Panc1 (cell line): ENCODE measurements around the gene FGF22. TPM values are rescaled to one million over a fixed set of nuclear protein-coding genes. Genes with fewer than 3 reads are reported as not detected.

Experiments used
- ATAC-seq: fragments of 200-7000 bp; cut with Tn5 transposase; 2 replicates; pipeline ENCODE4 v1.9.1; 2020; ENCODE audit warnings: mild to moderate bottlenecking, moderate library complexity
- BruUV-seq: library from RNA; stranded (reverse); fragments of 400-500 nt; replicated peaks from 2 replicates; lab custom pipeline; 2021; lab: Mats Ljungman, UMichigan
- CTCF ChIA-PET: fragments of 300-600 bp; sonication (Branson Sonifier 250); formaldehyde crosslinking; loops from one replicate; lab custom pipeline; 2022; ENCODE audit warnings: antibody characterized with exemption; lab: Charles Lee
- POLR2A ChIA-PET: fragments of 300-600 bp; sonication (Branson Sonifier 250); formaldehyde crosslinking; loops from one replicate; lab custom pipeline; 2022; ENCODE audit warnings: antibody characterized with exemption; lab: Charles Lee
- DNase-seq: peaks from one replicate; pipeline ENCODE4 v3.0.0-alpha.2; 2010; ENCODE audit warnings: low read depth, low spot score
- H3K27ac ChIP-seq: 2 replicates; pipeline ENCODE4 v1.5.1; 2011; ENCODE audit warnings: mild to moderate bottlenecking, low read length, inconsistent platforms
- H3K27me3 ChIP-seq: fragments of 200-500 bp; sonication (Bioruptor generic); 2 replicates; pipeline ENCODE4 v1.6.0; 2014; ENCODE audit warnings: low read length, inconsistent platforms; ENCODE audit not compliant: control insufficient read depth, insufficient read depth
- H3K36me3 ChIP-seq: fragments of 200-500 bp; sonication (Bioruptor generic); 2 replicates; pipeline ENCODE4 v1.5.1; 2014; ENCODE audit warnings: inconsistent platforms, mild to moderate bottlenecking, low read length, moderate library complexity; ENCODE audit not compliant: control insufficient read depth, insufficient read depth
- H3K4me1 ChIP-seq: 2 replicates; pipeline ENCODE4 v1.5.1; 2011; ENCODE audit warnings: inconsistent platforms, mild to moderate bottlenecking, low read length, moderate library complexity; ENCODE audit not compliant: control insufficient read depth, insufficient read depth
- H3K4me3 ChIP-seq, 2 experiments: 2 replicates each; pipeline ENCODE4 v1.5.1; 2011 to 2012; ENCODE audit warnings: low read depth in 2 of 2, low read length in 2 of 2, mild to moderate bottlenecking in 2 of 2, inconsistent platforms in 1 of 2, moderate library complexity in 1 of 2
- H3K9me3 ChIP-seq: fragments of 200-500 bp; sonication (Bioruptor generic); 2 replicates; pipeline ENCODE4 v1.5.1; 2014; ENCODE audit warnings: low read depth, mild to moderate bottlenecking, inconsistent platforms, low read length, moderate library complexity; ENCODE audit not compliant: control insufficient read depth, insufficient read depth
- POLR2AphosphoS5 ChIP-seq: IDR thresholded peaks from 2 replicates; pipeline ENCODE4 v1.6.1; 2012; ENCODE audit warnings: mild to moderate bottlenecking, low read depth, low read length, moderate library complexity
- SIN3A ChIP-seq: IDR thresholded peaks from 2 replicates; pipeline ENCODE4 v1.6.1; 2012; ENCODE audit warnings: low read depth, mild to moderate bottlenecking, low read length, moderate library complexity, borderline replicate concordance; ENCODE audit not compliant: insufficient read depth
- TCF7L2 ChIP-seq: IDR thresholded peaks from 2 replicates; pipeline ENCODE4 v1.6.1; 2011; ENCODE audit warnings: mild to moderate bottlenecking, low read depth, low read length, inconsistent platforms
- in situ Hi-C: cut with HindIII; loops from 2 replicates; pipeline ENCODE4 v1.10.0; 2016; ENCODE audit warnings: low sequenced_read_pairs, low pct_unique_long_range_greater_than_20kb
- intact Hi-C: fragments of 100-400 bp; cut with micrococcal nuclease; formaldehyde crosslinking; loops from one replicate; pipeline ENCODE4 v1.10.0; 2022; ENCODE audit not compliant: unreplicated experiment
- total RNA-seq: library from RNA; stranded (reverse); gene quantifications from one replicate; pipeline ENCODE4 v1.2.1, GENCODE V29; 2021; ENCODE audit not compliant: unreplicated experiment
- TF ChIP-seq, protein P1 (sequence below), 2 experiments: IDR thresholded peaks; 2 replicates each; pipeline ENCODE4 v1.6.1; 2011 to 2012; ENCODE audit warnings: low read depth in 2 of 2, control low read depth in 1 of 2, low read length in 1 of 2, mild to moderate bottlenecking in 1 of 2, moderate library complexity in 1 of 2; ENCODE audit not compliant: insufficient read depth in 1 of 2
- TF ChIP-seq, protein P2 (sequence below): fragments of 450-650 bp; IDR thresholded peaks from 2 replicates; pipeline ENCODE4 v1.5.1; 2017; ENCODE audit warnings: mild to moderate bottlenecking

Gene FGF22
- total RNA-seq, 1 experiment from 2014 or later = 0.72 TPM

DNA sequence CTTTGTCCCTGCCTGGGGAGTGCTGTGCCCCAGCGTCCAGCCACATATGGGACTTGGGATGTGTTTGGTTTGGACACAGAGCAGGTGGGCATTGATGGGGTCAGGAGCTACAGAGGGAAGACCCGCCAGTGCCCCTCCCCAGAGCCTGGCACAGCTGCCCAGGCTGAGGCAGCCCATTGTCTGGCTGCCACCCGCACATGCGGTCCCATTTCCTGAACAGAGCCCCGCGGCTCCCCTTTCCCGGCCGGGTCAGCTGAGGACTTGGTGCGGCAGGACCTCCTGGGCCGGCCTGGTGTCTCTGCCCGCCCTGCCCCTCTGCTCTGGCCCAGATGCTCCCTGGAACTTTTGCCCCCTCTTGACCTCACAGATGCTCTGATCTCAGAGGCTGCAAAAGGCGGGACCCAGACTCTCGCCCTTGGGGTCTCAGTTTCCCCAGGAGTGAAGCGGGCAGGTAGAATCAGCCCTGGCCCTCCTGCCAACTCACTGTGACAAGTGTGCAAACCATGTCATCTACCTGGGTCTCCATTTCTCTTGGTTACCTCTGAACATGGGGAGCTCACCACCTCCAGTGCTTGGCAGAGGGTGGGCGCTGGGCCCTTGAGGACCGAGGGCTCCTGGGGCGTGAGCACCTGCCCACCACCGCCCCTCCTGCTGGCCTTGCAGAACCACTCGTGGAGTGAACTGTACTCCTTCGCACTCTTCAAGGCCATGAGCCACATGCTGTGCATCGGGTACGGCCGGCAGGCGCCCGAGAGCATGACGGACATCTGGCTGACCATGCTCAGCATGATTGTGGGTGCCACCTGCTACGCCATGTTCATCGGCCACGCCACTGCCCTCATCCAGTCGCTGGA is 32.2 kb upstream of the FGF22 start:
- ChIA-PET CTCF (interaction anchor here (0.6 kb wide), 1 partner anchor 20 kb away, joined by 8 read pairs; no protein-coding TSS in a partner anchor), POLR2A (no interaction called here)
- intact Hi-C loops (no loop called here), in situ Hi-C loops (no loop called here)
- Histone ChIP-seq H3K4me1 (peaks cover 26% of the 10 kb centered on the region), H3K27ac (no peak overlapping the region), H3K4me3 (no peak overlapping the region), H3K9me3 (no peaks in the 10 kb centered on the region), H3K36me3 (no peaks in the 10 kb centered on the region), H3K27me3 (no peaks in the 10 kb centered on the region)
- DNase-seq (no peak), ATAC-seq (no peak)
- TF ChIP-seq, protein P1, sequence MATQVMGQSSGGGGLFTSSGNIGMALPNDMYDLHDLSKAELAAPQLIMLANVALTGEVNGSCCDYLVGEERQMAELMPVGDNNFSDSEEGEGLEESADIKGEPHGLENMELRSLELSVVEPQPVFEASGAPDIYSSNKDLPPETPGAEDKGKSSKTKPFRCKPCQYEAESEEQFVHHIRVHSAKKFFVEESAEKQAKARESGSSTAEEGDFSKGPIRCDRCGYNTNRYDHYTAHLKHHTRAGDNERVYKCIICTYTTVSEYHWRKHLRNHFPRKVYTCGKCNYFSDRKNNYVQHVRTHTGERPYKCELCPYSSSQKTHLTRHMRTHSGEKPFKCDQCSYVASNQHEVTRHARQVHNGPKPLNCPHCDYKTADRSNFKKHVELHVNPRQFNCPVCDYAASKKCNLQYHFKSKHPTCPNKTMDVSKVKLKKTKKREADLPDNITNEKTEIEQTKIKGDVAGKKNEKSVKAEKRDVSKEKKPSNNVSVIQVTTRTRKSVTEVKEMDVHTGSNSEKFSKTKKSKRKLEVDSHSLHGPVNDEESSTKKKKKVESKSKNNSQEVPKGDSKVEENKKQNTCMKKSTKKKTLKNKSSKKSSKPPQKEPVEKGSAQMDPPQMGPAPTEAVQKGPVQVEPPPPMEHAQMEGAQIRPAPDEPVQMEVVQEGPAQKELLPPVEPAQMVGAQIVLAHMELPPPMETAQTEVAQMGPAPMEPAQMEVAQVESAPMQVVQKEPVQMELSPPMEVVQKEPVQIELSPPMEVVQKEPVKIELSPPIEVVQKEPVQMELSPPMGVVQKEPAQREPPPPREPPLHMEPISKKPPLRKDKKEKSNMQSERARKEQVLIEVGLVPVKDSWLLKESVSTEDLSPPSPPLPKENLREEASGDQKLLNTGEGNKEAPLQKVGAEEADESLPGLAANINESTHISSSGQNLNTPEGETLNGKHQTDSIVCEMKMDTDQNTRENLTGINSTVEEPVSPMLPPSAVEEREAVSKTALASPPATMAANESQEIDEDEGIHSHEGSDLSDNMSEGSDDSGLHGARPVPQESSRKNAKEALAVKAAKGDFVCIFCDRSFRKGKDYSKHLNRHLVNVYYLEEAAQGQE (IDR thresholded peaks at IDR 0.05; ENCODE audit: insufficient read depth in 1 of 2, low read depth in 2 of 2, low read length in 1 of 2) = no peak
- TF ChIP-seq POLR2AphosphoS5 (no peak), TCF7L2 (no peak), SIN3A (no peak)
- TF ChIP-seq, protein P2, sequence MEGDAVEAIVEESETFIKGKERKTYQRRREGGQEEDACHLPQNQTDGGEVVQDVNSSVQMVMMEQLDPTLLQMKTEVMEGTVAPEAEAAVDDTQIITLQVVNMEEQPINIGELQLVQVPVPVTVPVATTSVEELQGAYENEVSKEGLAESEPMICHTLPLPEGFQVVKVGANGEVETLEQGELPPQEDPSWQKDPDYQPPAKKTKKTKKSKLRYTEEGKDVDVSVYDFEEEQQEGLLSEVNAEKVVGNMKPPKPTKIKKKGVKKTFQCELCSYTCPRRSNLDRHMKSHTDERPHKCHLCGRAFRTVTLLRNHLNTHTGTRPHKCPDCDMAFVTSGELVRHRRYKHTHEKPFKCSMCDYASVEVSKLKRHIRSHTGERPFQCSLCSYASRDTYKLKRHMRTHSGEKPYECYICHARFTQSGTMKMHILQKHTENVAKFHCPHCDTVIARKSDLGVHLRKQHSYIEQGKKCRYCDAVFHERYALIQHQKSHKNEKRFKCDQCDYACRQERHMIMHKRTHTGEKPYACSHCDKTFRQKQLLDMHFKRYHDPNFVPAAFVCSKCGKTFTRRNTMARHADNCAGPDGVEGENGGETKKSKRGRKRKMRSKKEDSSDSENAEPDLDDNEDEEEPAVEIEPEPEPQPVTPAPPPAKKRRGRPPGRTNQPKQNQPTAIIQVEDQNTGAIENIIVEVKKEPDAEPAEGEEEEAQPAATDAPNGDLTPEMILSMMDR = no peak
- BruUV-seq = no TSS peak

DNA sequence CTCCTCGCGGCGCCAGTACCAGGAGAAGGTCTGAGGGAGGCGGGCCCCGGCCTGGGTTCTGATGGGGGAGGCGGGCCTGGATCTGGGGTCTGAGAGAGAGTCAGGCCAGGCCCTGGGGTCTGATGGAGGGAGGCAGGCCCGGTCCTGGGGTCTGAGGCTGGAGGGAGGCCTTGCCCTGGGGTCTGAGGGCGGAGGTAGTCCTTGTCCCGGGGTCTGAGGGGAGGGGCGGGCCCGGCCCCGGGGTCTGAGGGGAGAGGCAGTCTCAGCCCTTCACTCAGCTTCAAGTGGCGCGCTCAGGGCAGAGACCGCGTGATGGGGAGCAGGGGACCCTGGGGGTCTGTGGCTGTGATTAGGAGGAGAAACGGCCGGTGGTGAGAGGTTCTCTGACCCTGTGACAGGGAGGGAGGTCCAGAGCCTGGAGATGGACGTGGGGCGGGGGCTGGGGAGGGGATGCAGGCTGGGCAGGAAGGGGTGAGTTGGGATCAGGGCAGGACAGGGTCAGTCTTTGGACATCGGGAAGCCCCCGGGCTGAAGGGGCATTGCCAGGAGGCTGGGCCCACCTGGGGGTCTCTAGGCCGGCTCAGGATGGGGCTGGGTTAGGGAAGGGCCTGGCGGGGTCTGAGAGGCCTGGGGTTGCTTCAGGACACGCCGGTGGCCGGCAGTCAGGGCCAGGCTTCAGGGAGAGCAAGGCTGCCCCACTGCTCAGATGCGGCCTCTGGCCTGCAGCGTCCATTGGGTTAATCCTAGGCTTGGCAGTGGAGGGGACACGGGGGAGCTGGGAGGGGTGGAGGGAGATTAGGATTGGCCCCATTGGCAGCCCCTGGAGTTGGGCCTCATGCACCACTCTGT is 31.3 kb upstream of the FGF22 start:
- DNase-seq (no peak), ATAC-seq (peak; percentile 63)
- no peak overlapping the region for H3K4me3 ChIP-seq
- peaks cover 26% of the 10 kb centered on the region for H3K4me1 ChIP-seq
- TF ChIP-seq TCF7L2 = no peak
- TF ChIP-seq POLR2AphosphoS5 = no peak
- TF ChIP-seq, protein P1 (IDR thresholded peaks at IDR 0.05; ENCODE audit: insufficient read depth in 1 of 2, low read depth in 2 of 2, low read length in 1 of 2) = no peak
- TF ChIP-seq, protein P2 = no peak
- no peak for TF ChIP-seq SIN3A
- POLR2A ChIA-PET = no interaction called here
- in situ Hi-C loops (no loop called here), intact Hi-C loops (no loop called here)
- no TSS peak for BruUV-seq
- H3K27ac ChIP-seq = no peak overlapping the region; the same call in 1 of the 2 replicates
- H3K9me3 ChIP-seq = no peaks in the 10 kb centered on the region
- H3K36me3 ChIP-seq = no peaks in the 10 kb centered on the region
- H3K27me3 ChIP-seq = no peaks in the 10 kb centered on the region
- CTCF ChIA-PET = no interaction called here
